Left cardiac atrium (tissue), 4 donors: Measurements from ENCODE around the gene TTLL9. TPM values are rescaled to one million over a fixed set of nuclear protein-coding genes. Genes with fewer than 3 reads are reported as not detected.

ENCODE experiments used
- ATAC-seq, 2 donors: fragments of 200-7000 bp; cut with Tn5 transposase; one replicate each; pipeline ENCODE4 v1.9.1; 2020; ENCODE audit warnings: mild to moderate bottlenecking in 2 of 2, moderate library complexity in 2 of 2
- DNase-seq: peaks from one replicate; pipeline ENCODE4 v3.0.0-alpha.2; 2020
- intact Hi-C, 2 donors: fragments of 100-400 bp; cut with DNase I; formaldehyde crosslinking; loops; one replicate each; pipeline versions ENCODE4 v1.14.1 to v1.15.1; 2022 to 2023
- total RNA-seq, 2 donors: library from RNA; stranded (reverse); fragmentation: NEBNext Ultra II Directional; extraction: Animal tissue kit (Norgen Biotek cat#: 25700); gene quantifications; one replicate each; pipeline ENCODE4 v1.2.1, GENCODE V29; 2021
- donor health status: DM: no; HTN: yes; CAD: no.
- donor health status: DM: no; HTN: yes; CAD: no; lungs with severe emphysema.
- donor health status: DM: yes; HTN: yes; CAD: no.
- donor health status: Dilated cardiomyopathy.

The TTLL9 gene
- total RNA-seq, 2 donors from 2014 or later = 0.13 TPM; not detected in 1

DNA sequence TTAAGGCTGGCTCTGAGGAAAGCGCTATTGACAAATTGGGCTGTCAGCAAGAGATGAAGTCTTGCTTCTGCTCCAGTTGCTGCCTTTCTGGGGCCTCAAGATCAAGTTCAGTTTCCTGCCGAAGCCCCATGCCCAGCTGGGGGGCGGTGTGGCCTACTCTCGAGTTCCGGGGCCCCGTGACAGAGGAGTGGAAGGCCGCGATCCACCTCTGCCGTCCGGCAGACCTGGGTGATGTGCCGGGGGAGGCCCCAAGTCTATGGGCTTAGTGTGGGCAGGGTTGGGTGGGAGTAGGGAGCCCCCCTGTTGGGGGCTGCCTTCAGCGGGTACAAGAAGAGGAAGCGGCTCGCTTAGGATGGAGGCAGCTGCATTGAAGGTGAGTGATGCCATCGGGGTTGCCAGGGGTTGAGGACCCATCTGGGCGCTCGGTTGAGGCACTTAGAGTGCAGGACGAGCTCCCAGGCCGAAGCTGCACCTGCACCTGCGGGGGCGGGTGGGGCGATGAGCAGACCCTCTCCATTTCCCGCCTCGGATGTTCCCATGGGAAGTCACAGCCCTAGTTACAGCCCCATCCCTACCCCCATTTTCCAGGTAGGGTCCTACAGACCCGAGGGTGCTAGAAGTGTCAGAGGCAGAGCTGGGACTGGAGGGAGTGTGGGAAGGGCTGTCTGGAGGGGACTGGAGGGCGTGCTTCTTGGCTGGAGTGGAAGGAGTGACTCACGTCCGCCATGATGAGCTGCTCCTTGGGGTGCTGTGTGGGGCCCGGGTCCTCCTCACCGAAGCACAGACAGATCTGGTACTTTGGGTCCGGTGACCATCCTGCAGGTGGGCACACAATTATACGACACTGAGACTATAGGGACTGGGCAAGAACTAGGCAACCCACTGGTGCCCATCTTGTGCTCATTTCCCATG lies 22.1 kb upstream of the TTLL9 start:
- DNase-seq = no peak
- no peak for ATAC-seq
- intact Hi-C loops = no loop called here

DNA sequence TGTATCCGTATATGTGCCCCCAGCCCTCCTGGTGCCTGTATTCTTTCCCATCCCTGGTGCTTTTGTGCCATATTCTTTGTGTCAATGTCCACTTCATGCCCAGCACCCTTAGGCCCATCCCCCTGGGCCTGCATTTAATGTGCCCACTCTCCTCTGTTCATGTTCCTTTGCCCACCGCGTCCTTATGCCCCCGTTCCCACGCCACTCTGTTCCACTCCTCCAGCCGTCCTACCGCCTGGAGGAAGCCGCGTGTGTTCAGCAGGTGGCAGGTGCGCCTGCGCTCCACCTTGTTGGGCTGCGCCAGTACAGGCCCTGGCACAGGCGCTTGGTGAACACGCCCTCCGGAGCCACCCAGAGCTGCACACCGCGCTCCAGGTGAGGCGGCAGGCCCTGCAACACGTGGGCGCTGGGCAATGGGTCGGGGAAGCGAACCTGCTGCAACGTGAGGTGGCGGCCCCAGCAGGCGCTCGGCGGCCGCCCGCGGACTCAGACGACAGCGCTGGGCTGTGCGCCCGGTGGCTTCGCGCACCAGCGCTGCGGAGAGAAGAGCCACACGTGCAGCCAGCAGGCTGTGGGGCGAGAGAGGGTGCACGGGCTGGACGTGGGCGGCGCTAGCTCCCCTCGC lies 21.0 kb upstream of the TTLL9 start:
- intact Hi-C loops = no loop called here
- DNase-seq = no peak
- ATAC-seq = no peak

DNA sequence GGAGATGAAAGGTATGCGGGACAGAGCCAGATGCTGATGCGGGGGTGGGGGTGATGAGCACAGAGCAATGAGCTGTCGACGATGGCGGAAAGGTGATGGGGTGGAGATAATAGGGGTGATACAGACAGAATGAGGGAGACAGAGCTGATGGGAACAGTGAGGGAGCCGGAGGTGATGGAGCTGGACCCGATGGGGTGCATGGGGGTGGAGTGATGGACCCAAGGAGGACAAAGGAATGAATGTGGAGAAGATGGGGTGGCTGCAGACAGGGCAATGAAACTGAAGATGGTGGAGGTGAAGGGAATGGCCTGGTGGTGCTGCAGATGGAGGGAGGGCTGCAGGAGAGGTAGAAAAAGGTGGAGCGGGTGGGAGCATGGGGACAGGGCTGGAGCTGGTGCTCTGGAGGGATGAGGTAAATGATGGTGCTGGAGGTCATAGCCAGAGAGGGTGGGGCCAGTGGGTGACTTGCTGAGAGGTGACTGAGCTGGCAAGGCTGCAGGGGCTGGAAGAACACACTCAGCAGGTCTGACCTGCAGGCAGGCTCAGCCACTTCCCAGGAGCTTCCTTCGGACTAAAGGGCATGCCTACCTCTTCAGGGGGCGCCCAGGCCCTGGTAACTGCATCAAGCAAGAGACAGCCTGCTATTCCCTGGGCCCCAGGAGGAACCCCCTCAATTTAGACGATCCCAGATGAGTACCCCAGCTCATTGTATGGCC lies 19.0 kb upstream of the TTLL9 start:
- intact Hi-C loops = loop anchor here in 1 of 2 donors (5.0 kb wide), 2 partner anchors 101 to 181 kb away; partner anchors contain the start of gene PDRG1
- no peak for ATAC-seq

DNA sequence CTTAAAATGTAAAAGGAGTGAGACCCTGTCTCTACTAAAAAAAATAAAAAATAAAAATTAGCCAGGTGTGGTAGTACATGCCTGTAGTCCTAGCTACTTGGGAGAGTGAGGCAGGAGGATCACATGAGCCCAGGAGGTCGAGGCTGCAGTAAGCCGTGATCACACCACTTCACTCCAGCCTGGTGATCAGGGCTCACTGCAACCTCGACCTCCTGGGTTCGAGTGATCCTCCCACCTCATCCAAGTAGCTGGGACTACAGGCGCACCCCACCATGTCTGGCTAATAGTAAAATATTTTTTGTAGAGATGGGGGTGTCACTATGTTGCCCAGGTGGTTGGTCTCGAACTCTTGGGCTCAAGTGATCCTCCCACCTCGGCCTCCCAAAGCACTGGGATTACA lies 17.0 kb upstream of the TTLL9 start:
- intact Hi-C loops = loop anchor here (2.0 to 5.0 kb wide), 4 partner anchors 99 to 239 kb away; partner anchors contain the start of gene PDRG1 (in 2 of the 2)
- ATAC-seq (no peak), DNase-seq (no peak)

More for the DNA sequence above, 19.0 kb upstream of the TTLL9 start:
- no peak for DNase-seq

DNA sequence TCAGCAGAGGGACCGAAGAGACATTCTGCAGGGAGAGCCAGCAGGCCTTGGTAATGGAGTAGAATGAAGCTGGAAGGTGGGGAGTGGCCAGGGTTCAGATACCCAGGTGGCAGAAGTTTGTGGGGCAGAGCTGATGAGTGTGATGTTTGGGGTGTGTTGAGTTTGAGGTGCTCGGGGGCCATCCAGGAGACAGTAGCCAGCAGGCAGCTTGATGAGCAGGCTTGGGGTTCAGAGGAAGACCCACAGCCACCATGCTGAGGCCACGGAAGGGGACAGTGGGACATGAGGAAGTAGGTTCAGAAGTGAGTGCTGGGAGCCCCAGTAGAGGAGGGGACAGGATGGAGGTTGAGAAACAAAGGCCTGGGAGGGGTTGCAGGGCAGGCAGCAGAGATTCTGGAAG lies 13.9 kb upstream of the TTLL9 start:
- no peak for ATAC-seq
- intact Hi-C loops = no loop called here
- DNase-seq = no peak

DNA sequence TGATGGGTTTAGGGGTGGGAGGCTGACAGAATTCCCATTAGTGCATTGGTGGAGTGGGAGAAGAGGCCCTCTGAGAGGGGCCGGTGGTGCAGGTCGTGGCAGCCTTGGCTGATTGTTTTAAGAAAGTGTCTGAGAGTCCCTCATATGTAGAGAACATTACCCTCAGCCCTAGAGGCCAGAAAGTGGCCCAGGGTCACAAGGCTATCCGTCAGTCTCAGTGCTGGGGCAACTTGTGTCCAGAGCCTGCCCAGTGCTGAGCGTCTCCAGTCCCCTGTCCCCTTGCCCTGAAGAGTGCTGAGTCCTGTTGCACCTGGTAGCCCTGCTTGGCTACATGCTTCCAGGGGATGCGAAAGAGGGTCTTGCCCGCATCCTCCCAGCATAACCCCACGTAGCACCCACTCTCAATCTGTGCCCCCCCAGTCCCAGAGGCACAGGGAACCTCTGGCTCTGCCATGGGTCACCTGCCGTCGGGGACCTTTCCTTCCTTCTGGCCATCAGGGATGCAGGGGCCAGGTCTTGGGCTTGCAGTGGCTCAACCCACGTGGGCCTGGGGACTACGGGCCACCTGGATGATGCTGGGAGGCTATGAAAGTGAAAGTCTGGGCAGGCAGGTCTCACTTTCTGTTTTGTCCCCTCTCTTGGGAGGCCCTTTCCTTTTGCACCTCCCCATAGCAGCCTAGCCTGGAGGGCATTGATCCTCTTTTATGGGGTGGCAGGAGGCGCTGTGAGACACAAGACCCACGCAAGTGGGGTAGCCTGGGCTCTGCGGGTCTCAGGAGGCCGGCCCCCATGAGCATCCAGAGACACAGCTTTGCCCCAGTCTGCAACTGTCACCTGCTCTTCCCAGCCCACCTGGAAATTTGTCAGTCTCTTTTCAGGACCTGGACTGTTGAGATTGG lies 12.3 kb upstream of the TTLL9 start:
- DNase-seq = no peak
- no peak for ATAC-seq
- intact Hi-C loops = no loop called here

DNA sequence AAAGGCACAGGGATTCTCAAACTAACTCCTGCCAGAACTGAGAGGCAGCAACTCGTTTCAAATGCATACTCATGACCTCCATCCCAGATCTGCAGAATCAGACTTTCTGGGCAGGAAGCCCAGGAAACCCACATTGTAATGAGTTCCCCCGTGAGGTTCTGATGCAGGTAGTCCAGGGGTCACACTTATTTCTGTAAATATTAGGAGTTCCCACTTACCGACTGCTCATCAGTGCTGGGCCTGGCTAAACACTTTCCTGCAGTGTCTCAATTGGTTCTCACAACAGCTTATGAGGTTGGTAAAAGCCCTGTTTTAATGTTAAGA lies 11.7 kb upstream of the TTLL9 start:
- DNase-seq (no peak), ATAC-seq (no peak)
- intact Hi-C loops = no loop called here

DNA sequence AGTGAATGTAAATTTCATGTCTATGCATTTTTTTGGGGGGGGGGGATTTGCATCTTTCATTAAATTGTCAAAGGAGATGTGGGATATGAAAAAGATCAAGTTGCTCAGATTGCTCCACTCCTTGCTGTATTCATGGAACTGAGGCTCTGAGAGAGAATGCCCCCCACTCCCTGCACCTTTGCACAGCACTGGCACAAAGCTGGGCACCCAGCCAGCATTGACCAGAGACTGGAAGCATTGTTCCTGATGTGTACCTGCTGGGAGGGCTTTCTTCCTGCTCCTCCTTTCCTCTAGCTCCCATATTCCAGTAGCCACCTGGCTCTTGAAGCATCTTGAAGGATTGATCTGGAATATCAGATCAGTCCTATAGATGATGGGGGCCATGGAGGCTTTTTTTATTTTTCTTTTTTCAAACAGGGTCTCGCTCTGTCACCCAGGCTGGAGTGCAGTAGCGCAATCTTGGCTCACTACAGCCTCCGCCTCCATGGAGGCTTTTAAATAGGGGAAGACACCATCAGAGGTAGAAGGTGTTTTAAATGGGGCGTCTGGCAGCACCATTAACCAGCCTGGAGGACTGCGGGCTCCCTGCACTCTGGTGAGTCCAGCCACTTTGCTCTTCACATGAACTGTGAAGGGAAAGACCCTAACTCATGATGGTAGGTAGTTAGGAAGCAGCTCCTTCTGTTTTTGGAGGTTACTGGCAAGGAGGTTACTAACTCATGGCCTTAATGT lies 11.0 kb upstream of the TTLL9 start:
- intact Hi-C loops = no loop called here
- no peak for ATAC-seq
- DNase-seq = no peak

DNA sequence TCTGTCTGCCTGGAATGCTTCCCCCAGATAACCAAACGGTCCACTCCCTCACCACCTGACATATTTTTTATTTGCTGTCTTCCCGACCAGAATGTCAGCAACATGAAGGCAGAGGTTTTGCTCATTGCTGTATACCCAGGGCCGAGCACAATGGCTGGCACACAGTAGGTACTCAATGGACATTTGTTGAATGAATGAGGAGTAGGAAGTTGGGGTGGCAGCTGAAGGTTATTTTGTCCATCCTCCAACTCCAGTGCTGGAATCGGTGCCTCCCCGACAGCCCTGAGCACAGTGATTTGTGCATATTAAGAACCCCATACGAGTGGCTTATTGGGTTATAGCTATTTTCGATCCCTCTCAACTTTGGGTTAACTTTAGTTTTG lies 10.4 kb upstream of the TTLL9 start:
- intact Hi-C loops = no loop called here
- ATAC-seq (no peak), DNase-seq (no peak)

- peak; percentile 27 to 79 for ATAC-seq
- intact Hi-C loops = no loop called here
- DNase-seq = no peak
These were observed 9.9 kb upstream of the TTLL9 start for GRCh38 chr20:31860390-31861134.

DNA sequence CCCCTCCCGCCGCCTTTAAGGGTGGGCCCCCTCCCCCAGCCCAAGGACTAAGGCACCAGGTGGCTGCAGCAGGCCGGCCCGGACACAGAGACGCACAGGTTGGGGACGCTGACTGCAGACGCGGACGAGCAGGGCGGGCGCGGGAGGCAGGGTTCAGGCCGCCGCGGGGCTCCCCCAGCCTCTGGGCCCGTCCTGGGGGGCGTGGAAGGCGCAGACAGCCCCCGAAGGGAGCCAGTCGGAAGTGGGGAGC lies 9.4 kb upstream of the TTLL9 start:
- peak; percentile 43 to 46 for ATAC-seq
- DNase-seq = no peak
- intact Hi-C loops = no loop called here

- ATAC-seq = peak; percentile 86
- intact Hi-C loops = no loop called here
- DNase-seq = peak; percentile 79
These were observed 8.9 kb upstream of the TTLL9 start for GRCh38 chr20:31861385-31862156.

- intact Hi-C loops = no loop called here
- ATAC-seq = no peak
- no peak for DNase-seq
These were observed 8.3 kb upstream of the TTLL9 start for GRCh38 chr20:31862157-31862470.

DNA sequence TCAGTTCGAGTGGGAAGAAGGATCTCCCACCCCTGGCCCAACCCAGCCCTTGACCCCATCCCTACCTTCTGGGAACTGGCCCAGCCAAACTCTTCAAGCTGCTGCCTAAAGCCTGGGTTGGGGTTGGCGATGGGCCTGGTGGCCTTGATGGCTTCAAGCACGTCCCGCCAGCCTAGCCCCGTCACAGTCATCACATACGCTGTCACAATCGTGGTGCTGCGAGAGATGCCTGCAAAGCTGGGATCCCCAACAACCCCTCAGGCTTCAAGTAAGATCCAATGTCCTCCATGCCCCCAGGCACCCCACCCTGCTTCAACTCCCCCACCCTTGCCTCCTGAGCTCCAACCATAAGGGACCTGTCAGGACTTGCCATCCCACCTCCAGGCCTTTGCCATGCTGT lies 7.9 kb upstream of the TTLL9 start:
- ATAC-seq (no peak), DNase-seq (no peak)
- intact Hi-C loops = no loop called here

- ATAC-seq (no peak), DNase-seq (no peak)
- intact Hi-C loops = no loop called here
These were observed 6.9 kb upstream of the TTLL9 start for GRCh38 chr20:31863296-31864085.

GRCh38 chr20:31864521-31865400 lies 5.7 kb upstream of the TTLL9 start:
- DNase-seq (no peak), ATAC-seq (no peak)
- intact Hi-C loops = no loop called here
